Stomach (tissue), 9 donors: ENCODE results near the gene FBXW11. TPM values are rescaled to one million over a fixed set of nuclear protein-coding genes. Genes with fewer than 3 reads are reported as not detected.

Experiments
- DNase-seq, 2 donors: peaks; one replicate each; pipeline versions ENCODE4 v3.0.0 to v3.0.0-alpha.2; 2013 to 2019
- H3K27ac ChIP-seq, 5 donors: fragments of 200-600 bp in 4 of 5; sonication (generic) in 4 of 5; one replicate each; pipeline ENCODE4 v1.5.1; 2013 to 2019; ENCODE audit warnings: mild to moderate bottlenecking in 1 of 5, moderate library complexity in 1 of 5
- H3K27me3 ChIP-seq, 3 donors: fragments of 200-600 bp; sonication (generic); one replicate each; pipeline ENCODE4 v1.5.1; 2017 to 2019; ENCODE audit warnings: mixed run types in 1 of 3
- H3K36me3 ChIP-seq, 4 donors: fragments of 200-600 bp; sonication (generic); 1 replicate in 3 of 4; 2 replicates in 1 of 4; pipeline ENCODE4 v1.5.1; 2016 to 2019
- H3K4me1 ChIP-seq, 4 donors: fragments of 200-600 bp; sonication (generic); one replicate each; pipeline ENCODE4 v1.5.1; 2016 to 2019
- H3K4me3 ChIP-seq, 4 donors: fragments of 200-600 bp; sonication (generic) in 3 of 4; one replicate each; pipeline ENCODE4 v1.5.1; 2016 to 2019; ENCODE audit warnings: mild to moderate bottlenecking in 1 of 4
- H3K9me3 ChIP-seq, 4 donors: fragments of 200-600 bp; sonication (generic); one replicate each; pipeline ENCODE4 v1.5.1; 2016 to 2019
- CTCF ChIP-seq, 7 experiments: fragments of 450-650 bp in 4 of 7; fragments of 200-600 bp in 3 of 7; sonication (generic) in 3 of 7; IDR thresholded peaks; one replicate each; pipeline ENCODE4 v1.5.1; 2016 to 2019; ENCODE audit warnings: antibody characterized with exemption in 7 of 7, control low read depth in 2 of 7, mild to moderate bottlenecking in 1 of 7
- EP300 ChIP-seq: sonication (generic); formaldehyde crosslinking; IDR thresholded peaks from one replicate; pipeline ENCODE4 v1.6.1; 2017; ENCODE audit warnings: antibody characterized with exemption
- POLR2A ChIP-seq, 4 donors: fragments of 450-650 bp; IDR thresholded peaks; one replicate each; pipeline ENCODE4 v1.6.1; 2016; ENCODE audit warnings: antibody characterized with exemption in 4 of 4, control low read depth in 2 of 4, mild to moderate bottlenecking in 1 of 4, moderate library complexity in 1 of 4
- POLR2AphosphoS5 ChIP-seq, 3 donors: sonication (generic); formaldehyde crosslinking; IDR thresholded peaks; one replicate each; pipeline ENCODE4 v1.6.1; 2016; ENCODE audit warnings: antibody characterized with exemption in 3 of 3
- WGBS, 5 donors: extraction: QIAGEN DNeasy Blood & Tissue Kit in 3 of 5; methylation state at CpG; one replicate each; pipeline versions ENCODE4 v1.1.5 to v1.1.7; 2013 to 2018; 5-methylcytosine and 5-hydroxymethylcytosine counted together
- intact Hi-C: fragments of 100-400 bp; cut with DNase I; formaldehyde crosslinking; loops from one replicate; pipeline ENCODE4 v1.15.1; 2023; ENCODE audit warnings: low total_unique reads
- polyA plus RNA-seq, 3 donors: library from polyadenylated mRNA; stranded (reverse); fragments of 200-250 nt; gene quantifications; one replicate each; pipeline ENCODE4 v1.2.3, GENCODE V29; 2013
- total RNA-seq, 5 donors: library from RNA; depleted of rRNA; stranded (reverse); fragments of >200 nt; gene quantifications; one replicate each; pipeline versions ENCODE4 v1.1.0 to v1.2.3, GENCODE V29; 2014 to 2016
- donor health status: healthy with polysubstance abuse.
- donor health status: Bipolar disorder and iron deficiency.
- donor health status: healthy.

The FBXW11 gene
- total and polyA plus RNA-seq, 8 donors: 4.3 to 117 (median 25.5) TPM

DNA sequence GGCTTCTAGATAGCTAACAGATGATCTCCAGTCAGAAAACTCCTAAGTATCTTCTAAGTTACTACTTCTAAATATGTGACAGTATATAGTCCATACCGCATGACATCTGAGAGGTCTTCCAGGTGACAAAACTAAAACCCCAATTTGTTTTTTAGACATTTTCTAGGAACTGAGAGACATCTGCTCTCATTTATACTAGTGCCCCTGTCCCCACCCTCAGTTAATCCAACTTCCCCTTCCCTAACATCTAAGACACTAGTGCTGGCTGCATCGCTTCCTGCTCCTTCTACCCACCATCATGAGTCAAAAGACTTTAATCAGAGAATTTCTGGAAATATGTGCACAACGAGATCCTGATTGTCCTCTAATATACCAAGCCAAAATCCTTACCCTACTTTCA is 37.9 kb downstream of the FBXW11 start:
- intact Hi-C loops: no loop called here
- Histone ChIP-seq H3K9me3 (no peaks in the 10 kb centered on the region), H3K4me1 (peaks cover 19 to 89% (median 53%) of the 10 kb centered on the region in 4 donors), H3K27ac (no peak overlapping the region), H3K4me3 (no peak overlapping the region), H3K36me3 (no peaks in the 10 kb centered on the region), H3K27me3 (no peaks in the 10 kb centered on the region)
- DNase-seq: no peak
- WGBS, 5 donors: 70 to 81% (median 77%) methylated on average over 3 of the region's 3 CpGs
- TF ChIP-seq POLR2A (IDR thresholded peaks at IDR 0.05): no peak
- TF ChIP-seq POLR2AphosphoS5 (IDR thresholded peaks at IDR 0.05): no peak
- no peak for TF ChIP-seq CTCF (IDR thresholded peaks at IDR 0.05)
- no peak for TF ChIP-seq EP300

GRCh38 chr5:171966964-171967363 is 39.5 kb downstream of the FBXW11 start:
- no peak overlapping the region for H3K4me3 ChIP-seq
- H3K4me1 ChIP-seq: peaks cover 22 to 89% (median 58%) of the 10 kb centered on the region in 4 donors
- no peaks in the 10 kb centered on the region for H3K9me3 ChIP-seq
- no peaks in the 10 kb centered on the region for H3K27me3 ChIP-seq
- 31 to 53% (median 45%) methylated on average over 2 of the region's 2 CpGs for WGBS, 5 donors
- no peaks in the 10 kb centered on the region for H3K36me3 ChIP-seq
- no peak for DNase-seq
- intact Hi-C loops: no loop called here
- TF ChIP-seq CTCF (IDR thresholded peaks at IDR 0.05): no peak
- no peak for TF ChIP-seq POLR2AphosphoS5 (IDR thresholded peaks at IDR 0.05)
- H3K27ac ChIP-seq: no peak overlapping the region

DNA sequence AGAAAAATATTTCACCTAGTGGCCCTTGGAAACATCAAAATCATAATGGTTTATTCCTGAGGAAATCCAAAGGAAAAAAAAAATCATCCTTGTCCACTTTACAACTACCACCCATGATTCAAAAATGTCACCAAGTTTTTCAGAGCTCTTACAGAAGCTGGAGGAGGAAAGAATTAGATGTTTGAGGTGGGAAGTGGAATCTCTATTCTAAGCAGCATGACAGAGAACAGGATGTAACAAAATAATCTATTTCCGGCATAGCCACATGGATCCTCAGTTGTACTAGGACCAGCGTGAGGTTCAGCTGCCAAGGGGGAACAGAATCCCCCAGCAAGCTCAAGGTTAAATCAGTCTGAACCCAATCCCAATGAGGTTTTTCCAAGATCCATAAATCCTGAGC is 40.2 kb downstream of the FBXW11 start:
- H3K9me3 ChIP-seq: no peaks in the 10 kb centered on the region
- 54 to 72% (median 67%) methylated on average over 2 of the region's 2 CpGs for WGBS, 5 donors
- H3K4me1 ChIP-seq: peaks cover 17 to 89% (median 56%) of the 10 kb centered on the region in 4 donors
- DNase-seq: no peak
- intact Hi-C loops: no loop called here
- no peak overlapping the region for H3K4me3 ChIP-seq
- TF ChIP-seq EP300 (no peak), POLR2A (IDR thresholded peaks at IDR 0.05) (no peak), CTCF (IDR thresholded peaks at IDR 0.05) (no peak), POLR2AphosphoS5 (IDR thresholded peaks at IDR 0.05) (no peak)
- H3K27me3 ChIP-seq: no peaks in the 10 kb centered on the region
- H3K36me3 ChIP-seq: no peaks in the 10 kb centered on the region
- H3K27ac ChIP-seq: no peak overlapping the region

DNA sequence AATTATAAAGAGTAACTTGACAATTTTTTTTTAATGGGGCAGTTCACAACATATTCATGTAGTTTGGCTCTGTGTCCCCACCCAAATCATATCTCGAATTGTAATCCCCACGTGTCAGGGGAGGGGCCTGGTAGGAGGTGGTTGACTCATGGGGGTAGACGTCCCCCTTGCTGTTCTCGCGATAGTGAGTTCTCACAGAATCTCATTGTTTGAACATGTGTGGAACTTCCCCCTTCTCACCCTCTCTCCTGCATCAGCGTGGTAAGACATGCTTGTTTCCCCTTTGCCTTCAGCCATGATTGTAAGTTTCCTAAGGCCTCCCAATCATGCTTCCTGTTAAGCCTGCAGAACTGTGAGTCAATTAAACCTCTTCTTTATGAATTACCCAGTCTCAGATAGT is 40.7 kb downstream of the FBXW11 start:
- Histone ChIP-seq H3K9me3 (no peaks in the 10 kb centered on the region), H3K4me3 (no peak overlapping the region), H3K36me3 (no peaks in the 10 kb centered on the region), H3K4me1 (peaks cover 21 to 89% (median 54%) of the 10 kb centered on the region in 4 donors), H3K27me3 (no peaks in the 10 kb centered on the region), H3K27ac (no peak overlapping the region)
- TF ChIP-seq POLR2AphosphoS5 (IDR thresholded peaks at IDR 0.05) (no peak), EP300 (no peak), CTCF (IDR thresholded peaks at IDR 0.05) (no peak), POLR2A (IDR thresholded peaks at IDR 0.05) (no peak)
- intact Hi-C loops: no loop called here
- no peak for DNase-seq
- WGBS, 5 donors: 60 to 65% (median 62%) methylated on average over 6 of the region's 6 CpGs
